HEK293 (cell line): ENCODE results near the gene RNF10.
A peak's percentile ranks its signal among the peaks of the same experiment; 100 is the strongest.

Experiments
- CTCF ChIA-PET: fragments of 350-600 bp; formaldehyde crosslinking; extraction: SDS; loops from one replicate; lab custom pipeline; 2021; ENCODE audit warnings: antibody characterized with exemption; lab: Yijun Ruan, JAX
- POLR2A ChIA-PET: fragments of 300-600 bp; formaldehyde crosslinking; extraction: SDS; loops from one replicate; lab custom pipeline; 2020; ENCODE audit warnings: antibody characterized with exemption, inconsistent platforms; lab: Yijun Ruan, JAX
- H3K27ac ChIP-seq: fragments of 200-500 bp; sonication (Bioruptor generic); 2 replicates; pipeline ENCODE4 v1.5.1; 2014; ENCODE audit warnings: low read depth, low read length, control low read depth, inconsistent platforms; ENCODE audit errors: extremely low read depth
- H3K36me3 ChIP-seq, 2 experiments: fragments of 200-500 bp in 1 of 2; sonication (Bioruptor generic) in 1 of 2; 1 replicate in 1 of 2; 2 replicates in 1 of 2; pipeline ENCODE4 v1.5.1; 2014 to 2017; ENCODE audit warnings: inconsistent platforms in 2 of 2, low read length in 2 of 2; ENCODE audit not compliant: control insufficient read depth in 2 of 2, insufficient read depth in 1 of 2
- H3K4me1 ChIP-seq: fragments of 200-500 bp; sonication (Bioruptor generic); 2 replicates; pipeline ENCODE4 v1.5.1; 2014; ENCODE audit warnings: mild to moderate bottlenecking, low read length, inconsistent platforms; ENCODE audit not compliant: control insufficient read depth, insufficient read depth
- H3K4me3 ChIP-seq: 2 replicates; pipeline ENCODE4 v1.5.1; 2011; ENCODE audit warnings: low read depth, mild to moderate bottlenecking, control low read depth, low read length, moderate library complexity
- H3K9me3 ChIP-seq: fragments of 200-500 bp; sonication (Bioruptor generic); 2 replicates; pipeline ENCODE4 v1.5.1; 2014; ENCODE audit warnings: low read depth, low read length, inconsistent platforms; ENCODE audit not compliant: control insufficient read depth, insufficient read depth
- GLIS1 ChIP-seq: fragments of 450-650 bp; formaldehyde crosslinking; IDR thresholded peaks from 2 replicates; pipeline ENCODE4 v1.5.1; 2016; ENCODE audit warnings: missing biosample characterization, missing genetic modification characterization
- HIC1 ChIP-seq: fragments of 450-650 bp; formaldehyde crosslinking; IDR thresholded peaks from 2 replicates; pipeline ENCODE4 v1.5.1; 2016; ENCODE audit warnings: missing biosample characterization, missing genetic modification characterization
- PATZ1 ChIP-seq: fragments of 450-650 bp; formaldehyde crosslinking; IDR thresholded peaks from 2 replicates; pipeline ENCODE4 v1.5.1; 2016; ENCODE audit warnings: missing biosample characterization, missing genetic modification characterization
- PRDM1 ChIP-seq: fragments of 450-650 bp; formaldehyde crosslinking; IDR thresholded peaks from 2 replicates; pipeline ENCODE4; 2016; ENCODE audit warnings: missing biosample characterization, missing genetic modification characterization
- PRDM10 ChIP-seq: fragments of 450-650 bp; formaldehyde crosslinking; IDR thresholded peaks from 2 replicates; pipeline ENCODE4 v1.5.1; 2016; ENCODE audit warnings: missing biosample characterization, missing genetic modification characterization
- PRDM6 ChIP-seq: fragments of 450-650 bp; formaldehyde crosslinking; IDR thresholded peaks from 2 replicates; pipeline ENCODE4 v1.5.1; 2017; ENCODE audit warnings: missing biosample characterization, missing genetic modification characterization
- REPIN1 ChIP-seq: fragments of 450-650 bp; formaldehyde crosslinking; IDR thresholded peaks from 2 replicates; pipeline ENCODE4 v1.5.1; 2017; ENCODE audit warnings: missing biosample characterization, missing genetic modification characterization, low read depth
- SP7 ChIP-seq: fragments of 450-650 bp; formaldehyde crosslinking; IDR thresholded peaks from 2 replicates; pipeline ENCODE4 v1.5.1; 2016; ENCODE audit warnings: missing biosample characterization, missing genetic modification characterization
- WT1 ChIP-seq: fragments of 450-650 bp; formaldehyde crosslinking; IDR thresholded peaks from 2 replicates; pipeline ENCODE4 v1.5.1; 2016; ENCODE audit warnings: missing biosample characterization, missing genetic modification characterization
- ZEB2 ChIP-seq: fragments of 450-650 bp; formaldehyde crosslinking; IDR thresholded peaks from 2 replicates; pipeline ENCODE4 v1.5.1; 2016; ENCODE audit warnings: missing biosample characterization, missing genetic modification characterization
- ZFHX2 ChIP-seq: fragments of 450-650 bp; formaldehyde crosslinking; conservative IDR thresholded peaks from 2 replicates; pipeline ENCODE4 v1.5.1; 2016; ENCODE audit warnings: missing biosample characterization, missing genetic modification characterization
- ZFP41 ChIP-seq: fragments of 450-650 bp; formaldehyde crosslinking; IDR thresholded peaks from 2 replicates; pipeline ENCODE4 v1.5.1; 2016; ENCODE audit warnings: missing biosample characterization, missing genetic modification characterization, borderline replicate concordance
- ZIC2 ChIP-seq: fragments of 450-650 bp; formaldehyde crosslinking; IDR thresholded peaks from 2 replicates; pipeline ENCODE4 v1.5.1; 2016; ENCODE audit warnings: missing biosample characterization, missing genetic modification characterization
- ZNF24 ChIP-seq: fragments of 450-650 bp; formaldehyde crosslinking; IDR thresholded peaks from 2 replicates; pipeline ENCODE4 v1.5.1; 2016; ENCODE audit warnings: missing biosample characterization, missing genetic modification characterization
- ZNF623 ChIP-seq: fragments of 450-650 bp; formaldehyde crosslinking; IDR thresholded peaks from 2 replicates; pipeline ENCODE4 v1.5.1; 2016; ENCODE audit warnings: missing biosample characterization, missing genetic modification characterization
- ZNF670 ChIP-seq: fragments of 450-650 bp; formaldehyde crosslinking; IDR thresholded peaks from 2 replicates; pipeline ENCODE4 v1.5.1; 2016; ENCODE audit warnings: missing biosample characterization, missing genetic modification characterization, low read depth
- ZNF768 ChIP-seq: fragments of 450-650 bp; formaldehyde crosslinking; IDR thresholded peaks from 2 replicates; pipeline ENCODE4 v1.5.1; 2018; ENCODE audit warnings: missing biosample characterization, mild to moderate bottlenecking, missing genetic modification characterization
- ZSCAN5A ChIP-seq: fragments of 450-650 bp; formaldehyde crosslinking; IDR thresholded peaks from 2 replicates; pipeline ENCODE4 v1.5.1; 2016; ENCODE audit warnings: missing biosample characterization, missing genetic modification characterization

The RNF10 gene

GRCh38 chr12:120596901-120597300 lies 62.7 kb downstream of the RNF10 start (continued):
- no peak for TF ChIP-seq ZNF24 (tag by site-specific recombination)
- no peak for TF ChIP-seq ZSCAN5A (tag by site-specific recombination)
- no peak for TF ChIP-seq PRDM10
- TF ChIP-seq ZFP41 (tag by site-specific recombination) = no peak
- TF ChIP-seq, all 188 proteins: peak for 0

GRCh38 chr12:120597861-120598260 lies 63.7 kb downstream of the RNF10 start:
- POLR2A ChIA-PET = interaction anchor here (2.2 kb wide), 1 partner anchor 17 kb away, joined by 6 read pairs; the partner anchor contains the start of gene POP5
- CTCF ChIA-PET = interaction anchor here (1.6 kb wide), 1 partner anchor 15 kb away, joined by 9 read pairs; no protein-coding TSS in a partner anchor

GRCh38 chr12:120598674-120599463 lies 64.7 kb downstream of the RNF10 start:
- H3K9me3 ChIP-seq = no peaks in the 10 kb centered on the region
- TF ChIP-seq WT1 (tag by site-specific recombination) (0 out of 2 replicates have a peak, but pooled peaks have one; percentile 12), PATZ1 (tag by site-specific recombination) (peak; percentile 53), ZNF24 (tag by site-specific recombination) (0 out of 2 replicates have a peak, but pooled peaks have one; percentile 28), ZNF670 (tag by site-specific recombination) (no peak), PRDM6 (tag by site-specific recombination) (no peak), SP7 (peak; percentile 46; the same call in 1 of the 2 replicates), HIC1 (peak; percentile 60; the same call in 1 of the 2 replicates), ZFHX2 (tag by site-specific recombination) (peak; percentile 56), ZIC2 (tag by site-specific recombination) (peak; percentile 71), REPIN1 (tag by site-specific recombination) (no peak), PRDM1 (tag by site-specific recombination) (peak; percentile 61), GLIS1 (peak; percentile 9; the same call in 1 of the 2 replicates)
- no peak overlapping the region for H3K27ac ChIP-seq
- no peaks in the 10 kb centered on the region for H3K4me1 ChIP-seq
- H3K4me3 ChIP-seq = no peak overlapping the region
- CTCF ChIA-PET = interaction anchor here (0.9 to 1.6 kb wide), 2 partner anchors 16 to 50 kb away, joined by 3 to 9 read pairs; no protein-coding TSS in a partner anchor
- H3K36me3 ChIP-seq = no peaks in the 10 kb centered on the region
- POLR2A ChIA-PET = interaction anchor here (2.2 kb wide), 1 partner anchor 18 kb away, joined by 6 read pairs; the partner anchor contains the start of gene POP5

More at GRCh38 chr12:120597861-120598260, 63.7 kb downstream of the RNF10 start:
- Histone ChIP-seq H3K36me3 (no peaks in the 10 kb centered on the region), H3K4me3 (no peak overlapping the region), H3K4me1 (no peaks in the 10 kb centered on the region), H3K27ac (no peak overlapping the region), H3K9me3 (no peaks in the 10 kb centered on the region)
- TF ChIP-seq ZNF623 = 0 out of 2 replicates have a peak, but pooled peaks have one; percentile 2
- no peak for TF ChIP-seq ZEB2 (tag by site-specific recombination)
- TF ChIP-seq ZNF768 = 0 out of 2 replicates have a peak, but pooled peaks have one; percentile 76
